ENCODE results near the gene ADRM1.

DNA sequence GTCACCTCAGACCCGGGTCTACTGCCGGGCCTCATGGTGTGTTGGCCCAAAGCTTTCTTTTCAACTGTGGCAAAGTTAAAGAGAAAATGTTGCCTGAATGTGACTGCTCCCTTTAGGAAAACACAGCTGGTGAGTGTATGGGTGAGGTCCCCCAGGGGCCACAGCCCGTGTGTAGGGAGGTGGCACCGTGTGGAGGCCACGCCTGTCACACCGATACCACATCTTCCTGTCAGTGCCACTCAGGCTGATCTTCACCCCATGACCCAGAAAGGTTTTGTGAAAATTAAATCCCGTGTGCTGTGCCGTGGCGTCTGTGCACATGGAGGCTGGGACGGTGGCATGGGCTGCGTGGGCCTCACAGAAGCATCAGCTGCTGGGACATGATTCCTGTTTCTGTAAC lies 10.7 kb upstream of the ADRM1 start:
- TF ChIP-seq, protein P1, sequence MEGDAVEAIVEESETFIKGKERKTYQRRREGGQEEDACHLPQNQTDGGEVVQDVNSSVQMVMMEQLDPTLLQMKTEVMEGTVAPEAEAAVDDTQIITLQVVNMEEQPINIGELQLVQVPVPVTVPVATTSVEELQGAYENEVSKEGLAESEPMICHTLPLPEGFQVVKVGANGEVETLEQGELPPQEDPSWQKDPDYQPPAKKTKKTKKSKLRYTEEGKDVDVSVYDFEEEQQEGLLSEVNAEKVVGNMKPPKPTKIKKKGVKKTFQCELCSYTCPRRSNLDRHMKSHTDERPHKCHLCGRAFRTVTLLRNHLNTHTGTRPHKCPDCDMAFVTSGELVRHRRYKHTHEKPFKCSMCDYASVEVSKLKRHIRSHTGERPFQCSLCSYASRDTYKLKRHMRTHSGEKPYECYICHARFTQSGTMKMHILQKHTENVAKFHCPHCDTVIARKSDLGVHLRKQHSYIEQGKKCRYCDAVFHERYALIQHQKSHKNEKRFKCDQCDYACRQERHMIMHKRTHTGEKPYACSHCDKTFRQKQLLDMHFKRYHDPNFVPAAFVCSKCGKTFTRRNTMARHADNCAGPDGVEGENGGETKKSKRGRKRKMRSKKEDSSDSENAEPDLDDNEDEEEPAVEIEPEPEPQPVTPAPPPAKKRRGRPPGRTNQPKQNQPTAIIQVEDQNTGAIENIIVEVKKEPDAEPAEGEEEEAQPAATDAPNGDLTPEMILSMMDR (IDR thresholded peaks at IDR 0.05) = no peak
- TF ChIP-seq POLR2AphosphoS5 (IDR thresholded peaks at IDR 0.05) (no peak), EP300 (IDR thresholded peaks at IDR 0.05) (no peak)
